ENCODE data around the gene RHOC.

Gene RHOC

DNA sequence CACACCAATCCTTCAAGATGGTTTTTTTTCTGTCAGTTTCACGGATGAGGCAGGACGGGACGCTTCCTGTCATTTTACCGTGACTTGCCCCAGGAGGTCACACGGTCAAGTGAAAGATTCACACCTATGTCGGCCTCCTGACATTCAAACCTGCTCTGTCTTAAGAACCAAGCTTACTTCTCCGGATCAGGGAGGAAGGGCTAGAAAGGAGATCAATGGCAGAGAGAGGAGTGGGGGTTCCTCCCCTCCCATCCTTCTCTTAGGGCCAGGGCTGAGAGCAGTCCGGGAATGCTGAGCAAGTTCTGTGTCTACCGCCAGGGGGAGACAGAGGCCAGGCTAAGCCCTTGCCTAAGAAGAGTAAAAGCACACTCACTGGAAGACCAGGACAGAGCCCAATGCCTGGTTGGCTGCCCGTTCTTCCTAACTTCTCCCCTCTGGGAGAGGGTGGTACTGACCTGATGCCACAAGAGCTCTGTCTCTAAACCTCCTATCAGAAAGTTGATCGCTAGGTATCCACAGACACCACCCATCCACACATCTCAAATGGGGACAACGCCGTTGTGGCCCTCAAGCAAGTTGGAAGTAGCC lies 9.3 kb upstream of the RHOC start:
- peak; percentile 91 for DNase-seq

DNA sequence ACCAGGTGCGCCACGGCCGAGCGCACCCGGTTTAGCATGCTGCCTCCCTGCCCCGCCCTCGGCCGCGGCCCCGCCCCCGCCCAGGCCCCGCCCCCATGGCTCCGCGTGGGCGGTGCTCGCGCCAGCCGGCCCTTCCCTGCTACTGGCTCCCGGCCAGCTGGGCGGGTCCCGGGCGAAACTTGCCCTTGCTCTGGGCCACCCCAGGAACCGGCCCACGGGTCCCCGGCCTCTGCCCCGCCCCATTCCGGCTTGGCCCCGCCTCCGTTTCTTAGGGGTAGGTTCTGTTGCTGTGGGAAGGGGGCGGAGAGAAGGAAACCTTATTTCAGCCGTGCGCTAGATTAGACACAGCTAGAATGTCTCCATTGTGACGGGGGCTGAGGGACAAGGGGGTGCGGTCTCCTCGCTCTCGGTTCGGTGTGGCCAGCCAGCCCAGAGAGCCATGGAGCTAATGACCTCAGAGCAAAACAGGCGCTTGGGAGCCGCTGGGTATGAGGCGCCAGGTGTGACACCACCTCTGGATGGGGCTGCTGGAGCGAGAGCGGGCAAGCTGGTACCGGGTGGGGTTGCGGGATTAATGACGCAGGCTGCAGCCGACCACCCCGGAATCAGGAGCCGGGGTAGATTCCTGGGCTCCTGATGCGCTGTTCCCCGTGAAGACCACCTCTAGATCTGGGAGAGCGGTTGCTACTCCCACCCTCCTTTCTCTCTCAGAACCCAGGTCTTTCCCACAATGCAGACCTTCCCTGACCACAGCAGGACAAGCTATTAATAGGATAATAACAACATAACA lies 8.5 kb upstream of the RHOC start, which contains the start of gene PPM1J:
TSS of gene PPM1J (minus strand) at position 69 of the 790 bp plus-strand sequence. CDS start at position 38, 31 bp downstream.
- peak; percentile 46 for DNase-seq

DNA sequence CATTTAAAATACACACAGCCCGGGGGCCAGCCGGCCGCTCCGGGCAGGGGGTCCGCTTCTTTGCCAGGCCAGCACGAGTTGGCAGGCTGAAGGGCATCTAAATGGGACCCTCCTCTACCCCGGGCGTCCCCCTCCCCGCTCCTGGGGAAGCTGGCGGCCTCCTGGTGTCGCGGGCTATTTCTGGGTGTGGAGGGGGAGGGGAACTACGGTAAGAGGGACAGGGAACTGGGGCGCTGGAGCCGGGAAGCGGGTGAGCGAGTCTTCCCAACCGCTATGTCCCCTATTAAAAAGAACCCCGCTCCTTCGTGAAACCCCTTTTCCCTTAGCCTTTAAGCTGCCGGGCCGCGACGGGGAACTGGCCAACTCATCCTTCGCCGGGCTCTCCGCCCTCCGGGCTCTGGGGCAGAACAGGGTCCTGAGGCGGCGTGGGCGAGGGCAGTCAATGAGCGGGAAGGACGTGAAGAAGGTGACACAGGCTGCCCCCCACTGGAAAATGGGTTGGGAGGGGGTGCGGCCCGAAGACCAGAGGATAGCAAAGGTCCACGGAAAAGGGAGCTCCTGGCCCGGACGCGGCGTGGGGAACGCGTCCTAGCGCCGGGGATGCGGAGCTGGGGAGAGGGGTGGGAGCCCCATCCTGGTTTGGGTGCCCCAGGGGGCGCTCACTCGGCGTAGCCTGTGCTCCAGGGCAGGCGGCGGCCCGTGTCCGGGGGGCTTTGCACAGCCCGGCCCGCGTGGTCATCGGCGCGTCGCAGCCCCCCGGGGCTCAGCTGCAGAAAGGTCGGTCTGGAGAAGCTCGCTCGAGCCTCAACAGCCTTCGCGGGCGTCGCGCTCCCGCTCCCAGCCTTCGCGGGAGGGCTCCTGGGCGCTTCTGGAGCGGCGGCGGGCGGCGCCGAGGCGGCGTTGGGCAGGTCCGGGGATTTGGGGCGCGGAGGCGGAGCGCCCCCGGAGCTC lies 7.7 kb upstream of the RHOC start:
- DNase-seq = no peak

DNA sequence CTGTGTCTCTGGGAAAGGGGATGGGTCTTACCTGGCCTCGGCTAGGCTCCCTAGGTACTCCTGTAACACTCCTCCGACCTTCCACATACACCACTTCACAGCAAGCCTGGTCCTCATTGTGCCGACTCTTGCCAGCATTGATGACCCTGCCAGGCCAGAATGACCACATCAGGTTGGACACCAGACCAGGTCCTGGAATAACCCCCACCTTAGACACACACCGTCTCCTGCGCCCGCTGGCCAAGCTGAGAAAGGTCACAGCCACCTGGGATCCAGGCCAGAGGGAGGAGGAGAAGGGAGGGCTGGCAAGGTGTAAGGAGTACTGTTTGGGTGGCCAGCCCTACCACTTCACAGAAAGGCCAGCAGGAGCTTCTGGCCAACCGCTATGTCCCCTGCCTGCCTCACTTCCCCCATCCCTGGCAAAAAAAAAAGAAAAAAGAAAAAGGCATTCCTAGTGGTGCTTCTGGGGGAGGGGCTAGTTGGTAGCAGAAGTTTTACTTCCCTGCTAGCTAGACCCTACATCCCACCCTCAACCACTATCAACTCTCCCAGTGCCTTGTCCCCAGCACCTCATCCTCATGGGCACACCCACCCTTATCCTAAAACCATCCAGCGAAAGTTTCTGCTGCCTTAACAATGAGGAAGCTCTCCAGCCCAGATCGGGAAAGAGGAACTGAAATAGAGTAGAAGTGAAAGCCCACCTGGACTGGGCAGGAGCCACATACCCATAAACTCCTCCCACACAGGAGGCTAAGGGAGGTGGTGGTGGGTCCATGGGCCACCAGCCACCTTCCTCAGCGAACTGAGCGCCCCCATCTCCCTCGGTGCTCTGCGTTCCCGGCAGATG lies 6.8 kb upstream of the RHOC start:
- DNase-seq = no peak

DNA sequence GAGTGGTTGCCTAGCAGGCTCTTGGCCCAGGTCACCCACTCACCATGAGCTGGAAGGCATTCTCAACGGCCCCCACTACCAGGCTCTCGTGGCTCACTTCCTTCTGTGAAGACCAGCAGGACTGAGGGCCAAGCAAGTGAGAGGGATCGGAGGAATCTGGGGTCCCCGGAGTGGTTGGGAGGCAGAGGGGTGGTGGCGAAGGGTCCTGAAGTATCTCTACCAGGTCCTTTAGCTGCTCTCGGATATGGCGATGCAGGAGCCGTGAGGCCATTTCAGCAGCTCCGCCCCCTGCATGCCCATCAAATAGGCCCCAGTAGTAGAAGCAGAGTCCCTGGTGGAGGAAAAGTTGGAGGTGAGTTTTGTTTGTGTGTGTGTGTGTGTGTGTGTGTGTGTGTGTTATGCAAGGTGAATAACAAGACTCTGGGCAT lies 5.8 kb upstream of the RHOC start:
- no peak for DNase-seq

DNA sequence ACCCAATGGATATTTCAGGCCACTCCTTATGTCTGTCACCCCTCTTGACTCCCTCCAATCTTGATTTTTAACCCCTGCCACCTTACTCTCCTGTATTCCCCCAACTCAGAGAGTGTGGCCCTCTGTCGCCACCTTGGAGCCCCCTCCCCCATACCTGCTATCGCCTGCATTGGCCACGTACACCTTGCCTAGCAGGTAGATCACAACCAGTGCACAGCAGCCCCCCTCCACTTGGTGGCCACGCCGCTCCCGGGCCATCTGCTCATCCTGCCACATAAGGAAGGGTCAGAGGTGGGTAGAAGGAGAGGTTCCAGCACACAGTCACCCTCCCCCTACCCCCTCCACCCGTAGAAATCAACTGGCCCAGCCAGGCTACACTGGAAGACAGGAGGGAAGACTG lies 5.3 kb upstream of the RHOC start:
- DNase-seq = no peak

DNA sequence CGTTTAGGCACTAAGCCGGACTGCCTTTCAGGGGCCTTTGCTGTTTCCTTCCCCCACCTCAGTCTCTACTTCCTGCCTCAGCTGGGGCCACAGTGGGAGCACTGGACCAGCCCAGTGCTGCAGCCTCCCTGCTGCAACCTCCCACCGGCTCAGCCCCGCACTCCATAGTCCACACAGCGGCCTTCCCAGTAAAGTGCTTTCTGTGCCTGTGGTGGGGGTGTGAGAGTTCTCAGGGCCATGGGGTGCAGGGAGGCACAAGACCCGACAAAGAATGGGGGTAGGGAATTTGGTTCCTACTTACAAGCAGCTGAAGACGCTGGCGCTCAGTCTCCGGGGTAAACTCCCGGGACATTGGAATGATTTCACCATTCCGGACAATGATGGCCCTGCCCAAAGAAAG lies 4.7 kb upstream of the RHOC start:
- DNase-seq = no peak

DNA sequence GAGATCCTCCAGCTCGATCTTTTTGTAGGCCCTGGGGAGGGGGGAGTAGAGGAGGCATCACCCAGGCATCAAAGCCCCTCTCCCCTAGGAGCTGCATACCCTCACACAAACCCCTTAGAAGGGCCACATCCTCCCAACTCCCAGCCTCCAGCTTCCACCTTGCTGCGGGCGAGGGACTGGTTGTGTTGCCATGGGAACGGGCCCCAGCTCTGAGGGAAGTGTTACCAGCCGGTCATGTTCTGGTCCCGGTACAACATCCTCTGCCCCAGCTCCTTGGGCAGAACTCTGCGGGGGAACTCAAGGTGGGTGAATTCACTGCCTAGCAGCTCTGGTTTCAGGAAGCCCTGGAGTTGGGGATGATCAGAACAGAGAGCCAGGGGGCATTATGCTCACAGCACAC lies 4.1 kb upstream of the RHOC start:
- DNase-seq = no peak

DNA sequence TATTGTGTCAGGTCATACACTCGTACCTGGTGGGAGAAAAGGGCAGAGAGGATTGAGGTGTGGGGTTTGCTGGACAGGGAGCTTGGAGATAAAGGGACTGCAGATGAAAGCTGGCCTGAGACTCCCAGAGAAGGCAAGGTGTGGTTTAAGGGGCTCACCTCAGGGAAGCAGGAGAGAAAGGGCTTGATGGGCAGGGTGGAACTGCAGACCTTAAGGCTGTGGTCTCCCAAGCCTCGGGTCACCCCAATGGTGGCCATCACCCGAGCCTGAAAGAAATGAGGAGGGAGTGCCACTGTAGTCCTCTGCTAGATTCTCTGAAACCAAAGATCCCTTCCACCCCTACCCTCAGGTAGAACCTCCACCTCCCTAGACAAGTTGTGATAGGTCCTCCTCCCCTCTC lies 3.7 kb upstream of the RHOC start:
- DNase-seq = no peak

DNA sequence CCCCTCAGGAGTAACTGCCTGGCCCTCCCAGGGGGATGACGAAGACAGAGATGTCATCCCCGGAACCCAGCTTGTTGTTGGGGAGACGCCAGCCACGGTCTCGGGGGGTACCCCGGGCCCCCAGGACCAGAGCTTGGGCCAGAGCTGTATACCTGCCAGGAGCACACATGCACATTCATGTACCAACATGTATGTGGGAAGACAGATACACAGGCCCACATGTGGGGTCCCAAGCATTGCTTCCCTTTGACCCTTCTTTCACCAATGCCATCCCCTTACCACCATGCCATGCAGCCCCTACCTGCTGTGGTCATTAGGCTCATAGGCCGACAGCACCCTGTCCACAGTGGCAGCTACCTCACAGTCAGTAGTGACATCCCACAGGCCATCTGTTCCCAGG lies 3.2 kb upstream of the RHOC start:
- DNase-seq = no peak

DNA sequence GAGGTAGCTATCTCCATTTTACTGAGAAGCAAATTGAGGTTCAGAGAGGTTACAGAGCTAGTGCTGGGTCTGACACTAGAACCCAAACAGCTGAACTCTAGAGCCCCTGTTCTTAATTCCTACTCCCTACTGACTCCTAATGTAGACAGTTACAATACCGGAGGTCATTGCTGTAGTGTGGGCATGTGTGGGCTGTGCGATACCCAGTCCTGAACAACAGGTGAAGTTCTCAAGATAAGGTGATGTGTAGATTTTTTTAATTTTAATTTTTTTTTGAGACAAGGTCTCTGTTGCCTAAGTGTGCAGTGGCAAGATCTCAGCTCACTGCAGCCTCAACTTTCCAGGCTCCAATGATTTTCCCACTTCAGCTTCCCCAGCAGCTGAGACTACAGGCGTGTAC lies 1.6 kb upstream of the RHOC start:
- no peak for DNase-seq

DNA sequence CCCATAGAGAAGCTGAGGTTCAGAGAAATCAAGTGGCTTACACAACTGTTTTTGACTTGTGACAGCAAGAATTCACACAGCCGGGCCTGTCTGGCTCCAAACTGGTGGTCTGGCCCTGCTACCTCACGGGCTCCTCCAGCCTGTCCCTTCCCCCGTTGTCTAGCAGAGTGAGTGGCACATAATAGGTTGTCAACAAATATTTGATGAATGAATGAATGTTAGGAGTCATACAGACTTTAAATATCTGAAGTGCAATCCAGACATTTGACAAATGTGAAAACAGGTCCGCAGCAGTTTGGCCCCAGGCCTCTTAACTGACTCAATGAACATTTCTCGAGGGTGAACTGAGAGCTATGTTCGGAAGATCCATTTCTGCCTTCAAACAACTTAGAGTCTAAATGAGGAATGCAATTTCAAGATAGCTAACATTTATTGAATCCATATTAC lies 1.1 kb upstream of the RHOC start:
- no peak for DNase-seq

DNA sequence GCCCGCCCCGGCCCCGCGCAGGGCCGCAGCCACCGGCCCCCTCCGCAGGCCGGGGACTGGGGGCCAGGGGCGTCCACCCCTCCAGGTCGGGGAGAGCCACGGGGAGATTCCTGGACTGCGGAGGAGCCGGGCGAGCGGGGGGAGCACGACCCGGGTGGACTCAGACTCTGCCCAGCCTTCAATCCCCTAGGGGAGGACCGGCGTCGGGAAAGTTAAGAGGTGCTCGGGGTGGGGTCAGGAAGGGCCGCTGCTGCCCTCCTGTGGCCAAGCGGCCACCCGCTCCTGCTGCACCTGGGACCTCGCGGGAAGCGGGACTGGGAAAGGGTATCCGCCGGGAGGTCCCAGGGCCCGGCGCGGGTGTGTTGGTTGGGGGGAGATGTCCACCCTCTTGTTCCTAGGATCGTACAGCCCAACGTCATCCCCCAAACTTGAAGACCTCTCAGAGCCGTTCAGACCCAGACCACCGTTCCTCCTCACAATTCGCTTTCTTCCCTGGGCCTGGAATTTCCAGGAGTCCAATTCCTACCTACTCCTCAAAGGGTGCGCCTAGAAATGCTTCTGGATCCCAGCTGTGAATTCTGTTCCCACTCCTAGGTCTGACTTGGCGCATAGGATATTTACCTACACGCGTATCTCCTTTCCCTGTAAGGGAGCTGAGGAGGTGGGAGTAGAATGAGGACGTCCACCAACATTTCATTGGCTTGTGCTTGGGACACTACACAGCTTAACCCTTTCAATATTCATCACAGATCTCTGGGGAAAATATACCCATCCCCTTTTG lies 484 bp upstream of the RHOC start:
- DNase-seq = peak; percentile 66

DNA sequence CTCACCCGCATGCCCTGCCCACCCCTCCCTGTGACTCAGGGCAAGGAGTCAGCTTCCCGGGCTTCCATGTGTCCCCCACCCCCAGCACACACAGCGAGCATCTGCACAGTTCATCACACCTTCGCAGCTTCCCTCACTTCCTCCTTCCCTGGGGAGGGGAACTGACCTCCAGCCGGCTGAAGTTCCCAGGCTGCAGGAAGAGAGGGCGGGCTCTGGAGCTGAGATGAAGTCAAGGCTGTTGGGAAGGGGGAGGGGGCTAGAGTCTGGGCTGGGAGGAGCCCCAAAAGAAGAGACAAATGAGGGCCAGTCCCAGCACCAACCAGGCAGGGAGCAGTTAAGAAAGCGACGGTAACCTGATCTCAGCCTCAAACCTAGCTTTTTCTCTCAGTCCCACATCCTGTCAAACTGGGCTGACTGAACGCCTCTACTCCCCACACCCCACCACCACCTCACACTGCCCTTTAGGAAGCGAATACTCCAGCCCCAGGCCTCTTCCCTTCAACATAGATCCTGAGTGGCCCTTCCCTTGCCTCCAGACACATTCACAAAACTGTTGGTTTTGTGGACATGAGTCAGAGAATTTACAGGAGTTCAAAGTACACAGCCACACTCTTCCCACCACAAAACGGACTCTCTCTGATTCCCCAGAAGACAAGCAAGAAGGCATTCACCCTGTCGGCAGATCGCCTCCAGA lies 1.8 kb downstream of the RHOC start:
- no peak for DNase-seq

DNA sequence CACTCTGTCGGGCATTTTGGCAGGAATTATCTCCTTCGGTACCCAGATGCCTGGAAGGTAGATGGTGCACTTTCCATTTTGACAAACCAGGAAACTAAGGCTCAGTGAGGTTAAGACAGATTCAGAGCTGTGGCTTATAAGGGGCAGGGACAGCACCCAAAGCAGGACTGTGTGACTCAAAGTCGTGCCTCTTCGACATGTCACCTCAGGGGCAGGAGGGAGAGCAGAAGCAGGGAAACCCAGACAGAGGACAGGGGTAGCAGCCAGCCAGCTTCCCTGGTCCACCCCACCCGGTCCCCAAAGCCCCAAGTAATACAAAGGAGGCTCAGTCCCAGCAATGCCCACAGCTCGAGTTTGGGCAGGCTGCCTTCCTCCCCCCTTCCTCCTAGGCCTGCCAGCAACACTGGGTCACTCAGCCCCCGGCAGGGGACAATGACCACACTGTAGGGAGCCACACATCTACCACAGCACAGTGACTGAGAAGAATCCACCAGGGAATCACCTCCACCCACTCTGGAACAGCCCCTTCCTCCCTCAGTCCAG lies 2.5 kb downstream of the RHOC start:
- DNase-seq = no peak

DNA sequence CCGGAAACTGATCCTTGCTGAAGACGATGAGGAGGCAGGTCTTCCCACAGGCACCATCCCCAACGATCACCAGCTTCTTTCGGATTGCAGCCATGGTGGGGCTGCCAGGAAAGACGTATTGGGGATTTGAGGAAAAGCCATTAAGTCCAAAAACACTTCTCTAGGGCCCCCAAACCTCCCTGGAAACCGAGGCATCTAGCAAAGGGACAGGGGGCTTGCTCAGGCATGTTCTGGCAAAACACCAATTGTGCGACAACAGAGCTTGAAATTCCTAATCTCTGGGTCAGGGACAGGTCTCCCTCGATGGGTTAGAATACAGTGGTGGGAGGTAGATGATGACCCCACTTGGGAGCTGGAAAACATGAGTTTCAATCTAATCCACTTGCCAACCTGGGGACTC lies 3.2 kb downstream of the RHOC start:
- no peak for DNase-seq

DNA sequence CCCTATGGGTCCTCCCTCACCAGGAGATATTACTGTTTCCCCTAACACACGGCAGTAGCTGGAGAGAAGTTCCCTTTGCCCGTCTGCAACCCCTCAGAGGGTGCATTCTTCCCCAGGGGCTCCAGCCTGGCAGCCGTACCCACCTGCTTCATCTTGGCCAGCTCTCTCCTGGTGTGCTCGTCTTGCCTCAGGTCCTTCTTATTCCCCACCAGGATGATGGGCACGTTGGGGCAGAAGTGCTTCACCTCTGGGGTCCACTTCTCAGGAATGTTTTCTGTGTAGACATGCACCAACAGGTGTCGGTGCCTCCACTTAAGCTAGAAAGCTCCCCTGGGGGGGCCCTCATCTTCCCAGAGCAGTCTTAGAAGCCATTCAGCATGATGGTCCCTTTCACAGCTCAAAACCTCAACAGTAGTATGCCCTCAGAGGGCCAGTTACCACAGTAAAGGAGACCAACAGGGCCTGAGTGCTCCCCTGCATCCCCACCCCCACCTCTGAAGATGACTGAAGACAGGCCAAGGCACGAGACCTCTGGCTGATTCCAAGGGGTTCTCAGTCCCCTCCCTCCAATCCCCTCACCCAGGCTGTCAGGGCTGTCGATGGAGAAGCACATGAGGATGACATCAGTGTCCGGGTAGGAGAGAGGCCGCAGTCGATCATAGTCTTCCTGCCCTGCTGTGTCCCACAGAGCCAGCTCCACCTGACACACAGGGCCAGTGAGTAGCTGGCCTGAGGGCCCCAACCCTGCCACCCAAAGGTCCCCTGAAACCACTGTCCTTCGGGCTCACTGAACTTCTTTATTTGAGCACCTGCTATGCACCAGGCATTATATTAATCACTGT lies 4.3 kb downstream of the RHOC start:
- DNase-seq = no peak

DNA sequence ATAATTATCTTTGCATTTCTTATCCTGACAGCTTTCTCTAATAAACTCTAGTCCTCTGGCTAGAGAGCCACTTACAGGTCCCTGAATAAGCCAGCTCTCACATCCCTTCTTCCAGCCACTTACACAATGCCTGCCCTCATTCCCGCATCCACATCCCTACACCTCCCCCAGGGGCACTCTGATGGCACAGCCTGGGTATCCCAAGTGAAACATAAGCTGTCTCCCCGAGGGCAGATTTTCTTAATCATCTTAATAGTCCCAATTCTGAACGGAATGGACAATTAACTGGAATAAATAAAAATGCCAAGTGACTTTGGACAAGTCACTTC lies 4.9 kb downstream of the RHOC start:
- no peak for DNase-seq

DNA sequence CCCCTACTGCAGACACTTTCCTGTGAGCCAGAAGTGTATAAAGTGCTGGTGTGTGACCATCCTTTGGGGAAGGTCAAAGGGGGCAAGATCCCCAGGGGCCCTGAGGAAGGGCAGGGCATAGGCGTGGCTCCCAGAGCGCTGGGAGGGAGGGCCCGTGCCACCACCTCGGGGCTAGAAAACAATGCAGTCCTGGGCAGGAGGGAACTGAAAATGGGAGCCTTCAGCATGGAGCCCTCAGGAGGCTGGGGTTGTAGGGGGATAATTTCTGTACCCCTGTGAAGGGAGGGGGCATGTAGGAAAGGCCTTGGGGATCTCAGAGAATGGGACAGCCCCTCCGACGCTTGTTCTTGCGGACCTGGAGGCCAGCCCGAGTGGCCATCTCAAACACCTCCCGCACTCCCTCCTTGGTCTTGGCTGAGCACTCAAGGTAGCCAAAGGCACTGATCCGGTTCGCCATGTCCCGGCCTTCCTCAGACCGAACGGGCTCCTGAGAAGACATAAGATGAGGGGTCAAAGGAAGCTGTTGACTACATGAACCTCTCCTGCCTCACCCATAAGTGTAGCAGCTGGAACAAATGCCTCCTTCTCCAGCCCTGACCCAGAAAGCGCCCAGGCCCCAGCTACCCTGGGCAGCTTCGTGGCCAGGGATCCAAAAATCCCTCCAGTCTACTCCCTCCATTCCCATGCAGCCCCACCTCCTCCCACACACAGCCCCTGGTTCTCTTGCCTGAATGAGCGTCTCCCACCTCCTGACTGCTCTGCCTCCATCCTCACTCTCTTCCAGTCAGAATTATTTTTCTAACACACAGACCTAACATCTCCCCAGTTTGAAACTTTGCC lies 5.5 kb downstream of the RHOC start:
- DNase-seq = no peak
